Lower leg skin (tissue), 4 donors: ENCODE results near the gene CARD16. TPM values are rescaled to one million over a fixed set of nuclear protein-coding genes. Genes with fewer than 3 reads are reported as not detected.
"Not testable (repeated sequence)": the region's sequence is repeated elsewhere in the genome, so short reads cannot be mapped to it uniquely, and the experiment has no call there.

Experiments used
- DNase-seq, 2 donors: peaks; one replicate each; pipeline ENCODE4 v3.0.0-alpha.2; 2019; ENCODE audit warnings: low spot score in 2 of 2
- H3K4me3 ChIP-seq: fragments of 200-600 bp; sonication (generic); 2 replicates; pipeline ENCODE4 v1.5.1; 2017; ENCODE audit warnings: mild to moderate bottlenecking, low read depth; ENCODE audit not compliant: poor library complexity, severe bottlenecking
- CTCF ChIP-seq, 3 donors: fragments of 450-650 bp; IDR thresholded peaks; one replicate each; pipeline ENCODE4 v1.5.1; 2016; ENCODE audit warnings: antibody characterized with exemption in 3 of 3, mild to moderate bottlenecking in 3 of 3, moderate library complexity in 2 of 3
- POLR2A ChIP-seq, 2 donors: fragments of 450-650 bp; IDR thresholded peaks; one replicate each; pipeline ENCODE4 v1.6.1; 2016 to 2017; ENCODE audit warnings: antibody characterized with exemption in 2 of 2, mild to moderate bottlenecking in 1 of 2, moderate library complexity in 1 of 2
- WGBS, 2 donors: methylation state at CpG; one replicate each; pipeline ENCODE4 v1.1.5; 2018; 5-methylcytosine and 5-hydroxymethylcytosine counted together
- intact Hi-C: fragments of 100-400 bp; cut with DNase I; formaldehyde crosslinking; loops from one replicate; pipeline ENCODE4 v1.15.0; 2023; ENCODE audit warnings: low total_unique reads
- total RNA-seq, 4 donors: library from RNA; depleted of rRNA; stranded (reverse); fragments of >200 nt; gene quantifications; one replicate each; pipeline ENCODE4 v1.1.0, GENCODE V29; 2016

Gene CARD16
- total RNA-seq, 4 donors from 2014 or later: 3.8 to 9.0 (median 4.4) TPM

GRCh38 chr11:105046898-105047579 is 1.9 kb upstream of the CARD16 start:
- no peak for DNase-seq
- no peak overlapping the region for H3K4me3 ChIP-seq
- 45 to 58% methylated on average over 8 of the region's 8 CpGs for WGBS, 2 donors
- intact Hi-C loops: no loop called here
- TF ChIP-seq CTCF (IDR thresholded peaks at IDR 0.05) (no peak), POLR2A (IDR thresholded peaks at IDR 0.05) (no peak)

- peak in 1 of 2 donors; percentile 88 for DNase-seq
- WGBS, 2 donors: 37 to 50% methylated on average over 5 of the region's 5 CpGs
- intact Hi-C loops: no loop called here
These were observed 651 bp upstream of the CARD16 start for GRCh38 chr11:105045676-105046296.

GRCh38 chr11:105042178-105042577 is 3.0 kb downstream of the CARD16 start:
- WGBS, 2 donors: 52 to 89% methylated on average over 3 of the region's 3 CpGs
- H3K4me3 ChIP-seq: no peak overlapping the region
- TF ChIP-seq POLR2A (IDR thresholded peaks at IDR 0.05): no peak
- no peak for TF ChIP-seq CTCF (IDR thresholded peaks at IDR 0.05)
- intact Hi-C loops: no loop called here
- DNase-seq: no peak

More at GRCh38 chr11:105045676-105046296, 651 bp upstream of the CARD16 start:
- H3K4me3 ChIP-seq: no peak overlapping the region
- TF ChIP-seq POLR2A (IDR thresholded peaks at IDR 0.05): no peak
- no peak for TF ChIP-seq CTCF (IDR thresholded peaks at IDR 0.05)

- no peak overlapping the region for H3K4me3 ChIP-seq
- 75 to 94% methylated on average over 2 of the region's 2 CpGs for WGBS, 2 donors
- intact Hi-C loops: no loop called here
- no peak for DNase-seq
- TF ChIP-seq CTCF (IDR thresholded peaks at IDR 0.05) (no peak), POLR2A (IDR thresholded peaks at IDR 0.05) (no peak)
These were observed 4.4 kb downstream of the CARD16 start for GRCh38 chr11:105040703-105041102.

GRCh38 chr11:105034813-105035620 is 10.1 kb downstream of the CARD16 start, which contains the start of gene CASP1:
Gene CASP1 (minus strand): TSS chr11:105035144. CDS start chr11:105035113, 31 bp downstream.
- peak within 1 kb of the TSS; percentile 26 for H3K4me3 ChIP-seq
- peak in 1 of 2 donors; percentile 56 for DNase-seq
- 6 to 11% methylated on average over 3 of the region's 3 CpGs for WGBS, 2 donors
- TF ChIP-seq POLR2A (IDR thresholded peaks at IDR 0.05) (no peak), CTCF (IDR thresholded peaks at IDR 0.05) (no peak)
- intact Hi-C loops: no loop called here

- H3K4me3 ChIP-seq: peak overlapping the region; percentile 26
- DNase-seq, intact Hi-C loops: not testable (repeated sequence)
- WGBS, 2 donors: 21 to 33% methylated on average over 2 of the region's 2 CpGs
These were observed 10.7 kb downstream of the CARD16 start for GRCh38 chr11:105034388-105034787.
